AG04450 (cell line): ENCODE measurements around the gene BEX3. TPM values are rescaled to one million over a fixed set of nuclear protein-coding genes. Genes with fewer than 3 reads are reported as not detected.

Experiments
- CTCF ChIA-PET: fragments of 300-600, 350-600 bp; formaldehyde crosslinking; extraction: SDS; loops from one replicate; lab custom pipeline; 2022; ENCODE audit warnings: antibody characterized with exemption, inconsistent platforms; lab: Charles Lee
- POLR2A ChIA-PET: fragments of 350-600 bp; formaldehyde crosslinking; extraction: SDS; loops from one replicate; lab custom pipeline; 2021; ENCODE audit warnings: antibody characterized with exemption, inconsistent platforms; lab: Yijun Ruan, JAX
- DNase-seq: peaks from one replicate; pipeline ENCODE4 v3.0.0-alpha.2; 2011; ENCODE audit warnings: low read depth, low spot score
- H3K27ac ChIP-seq: one replicate; pipeline ENCODE4 v1.5.1; 2012; ENCODE audit warnings: low read depth, low read length, control low read depth
- H3K27me3 ChIP-seq: one replicate; pipeline ENCODE4 v1.6.0; 2012; ENCODE audit warnings: low read length; ENCODE audit not compliant: control insufficient read depth, insufficient read depth
- H3K4me3 ChIP-seq: 2 replicates; pipeline ENCODE4 v1.5.1; 2011; ENCODE audit warnings: mild to moderate bottlenecking, low read depth, low read length, control low read depth
- H3K9me3 ChIP-seq: 2 replicates; pipeline ENCODE4 v1.5.1; 2012; ENCODE audit warnings: low read length; ENCODE audit not compliant: control insufficient read depth, insufficient read depth
- polyA plus RNA-seq: library from polyadenylated mRNA; depleted of rRNA; stranded (reverse); fragments of >200 nt; gene quantifications from 2 replicates; pipeline ENCODE4 v1.2.3, GENCODE V29; 2011; rRNA removed
- small RNA-seq: library from RNA; depleted of rRNA; stranded (forward); fragments of <200 nt; gene quantifications from one replicate; pipeline ENCODE3, GENCODE V24; 2012; ENCODE audit warnings: low read depth; ENCODE audit not compliant: insufficient read length
- TF ChIP-seq, protein P1 (sequence below): IDR thresholded peaks from 2 replicates; pipeline ENCODE4 v1.5.1; 2011; ENCODE audit warnings: low read depth, low read length, control low read depth, inconsistent platforms

The BEX3 gene
- polyA plus RNA-seq, 1 experiment, result 772 TPM

DNA sequence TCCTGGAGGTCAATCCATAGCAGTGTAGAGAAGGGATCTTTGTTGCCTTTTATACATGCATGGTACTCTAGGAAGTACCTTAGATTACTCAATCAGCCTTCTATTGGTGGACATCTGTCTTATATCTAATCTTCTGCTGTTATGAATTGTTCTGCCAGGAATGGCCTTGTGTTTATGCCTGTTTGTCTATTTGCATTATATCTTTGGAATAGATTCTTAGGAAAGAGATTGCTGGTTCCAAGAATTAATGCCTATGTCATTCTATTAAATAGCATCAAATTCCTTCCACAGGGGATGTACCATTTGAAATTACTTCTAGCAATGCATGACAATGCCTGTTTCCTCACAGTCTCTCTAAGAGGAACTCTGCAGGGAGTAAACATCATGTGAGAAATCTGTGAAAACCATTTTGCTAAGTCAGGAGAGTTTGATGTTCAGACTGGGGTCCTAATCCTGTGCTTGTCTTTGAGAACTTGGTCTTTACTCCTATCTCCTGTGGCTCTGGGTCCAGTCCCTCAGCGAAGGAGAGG, 42.5 kb downstream of the BEX3 start:
- H3K9me3 ChIP-seq, result no peaks in the 10 kb centered on the region
- H3K4me3 ChIP-seq, result no peak overlapping the region
- H3K27me3 ChIP-seq, result no peaks in the 10 kb centered on the region
- H3K27ac ChIP-seq, result peak overlapping the region; percentile 39
- CTCF ChIA-PET, result no interaction called here
- TF ChIP-seq, protein P1, sequence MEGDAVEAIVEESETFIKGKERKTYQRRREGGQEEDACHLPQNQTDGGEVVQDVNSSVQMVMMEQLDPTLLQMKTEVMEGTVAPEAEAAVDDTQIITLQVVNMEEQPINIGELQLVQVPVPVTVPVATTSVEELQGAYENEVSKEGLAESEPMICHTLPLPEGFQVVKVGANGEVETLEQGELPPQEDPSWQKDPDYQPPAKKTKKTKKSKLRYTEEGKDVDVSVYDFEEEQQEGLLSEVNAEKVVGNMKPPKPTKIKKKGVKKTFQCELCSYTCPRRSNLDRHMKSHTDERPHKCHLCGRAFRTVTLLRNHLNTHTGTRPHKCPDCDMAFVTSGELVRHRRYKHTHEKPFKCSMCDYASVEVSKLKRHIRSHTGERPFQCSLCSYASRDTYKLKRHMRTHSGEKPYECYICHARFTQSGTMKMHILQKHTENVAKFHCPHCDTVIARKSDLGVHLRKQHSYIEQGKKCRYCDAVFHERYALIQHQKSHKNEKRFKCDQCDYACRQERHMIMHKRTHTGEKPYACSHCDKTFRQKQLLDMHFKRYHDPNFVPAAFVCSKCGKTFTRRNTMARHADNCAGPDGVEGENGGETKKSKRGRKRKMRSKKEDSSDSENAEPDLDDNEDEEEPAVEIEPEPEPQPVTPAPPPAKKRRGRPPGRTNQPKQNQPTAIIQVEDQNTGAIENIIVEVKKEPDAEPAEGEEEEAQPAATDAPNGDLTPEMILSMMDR, result no peak
- DNase-seq, result no peak
- POLR2A ChIA-PET, result no interaction called here

- ChIA-PET POLR2A (no interaction called here), CTCF (interaction anchor here (1.8 kb wide), 1 partner anchor 40 kb away, joined by 4 read pairs; no protein-coding TSS in a partner anchor)
- Histone ChIP-seq H3K27ac (no peak overlapping the region), H3K4me3 (no peak overlapping the region), H3K27me3 (no peaks in the 10 kb centered on the region), H3K9me3 (no peaks in the 10 kb centered on the region)
- DNase-seq, result no peak
- TF ChIP-seq, protein P1, result no peak
These were observed 47.8 kb downstream of the BEX3 start for GRCh38 chrX:103423955-103424638.

Small RNAs within 50 kb of the gene (small RNA-seq; reads per million reads assigned to genes)
- gene Z92846.1, result not detected

Other genes with a start within 250 kb of the BEX3 start
- 14.4 and 21.1 TPM in 2 replicates for gene BEX4, start 161.4 kb upstream of the BEX3 start, polyA plus RNA-seq
- 98.3 and 147 TPM in 2 replicates for gene TCEAL8, start 121.4 kb upstream of the BEX3 start, polyA plus RNA-seq
- not detected in 2 replicates for gene TCEAL5, start 99.8 kb upstream of the BEX3 start, polyA plus RNA-seq
- 0.14 and 0.25 TPM in 2 replicates for gene BEX2, start 65.5 kb upstream of the BEX3 start, polyA plus RNA-seq
- 35.8 and 49.5 TPM in 2 replicates for gene TCEAL7, start 46.3 kb upstream of the BEX3 start, polyA plus RNA-seq
- 141 and 234 TPM in 2 replicates for gene TCEAL9, start 20.0 kb upstream of the BEX3 start, polyA plus RNA-seq
- gene RAB40A, start 143.0 kb downstream of the BEX3 start, polyA plus RNA-seq, result 0.19 and 0.22 TPM in 2 replicates
- 36.2 and 43.9 TPM in 2 replicates for gene TCEAL4, start 209.0 kb downstream of the BEX3 start, polyA plus RNA-seq
- gene TCEAL3, start 231.4 kb downstream of the BEX3 start, polyA plus RNA-seq, result 23.0 and 28.1 TPM in 2 replicates